ENCODE measurements around the gene NT5C3B.

GRCh38 chr17:41824086-41824485, 11.9 kb downstream of the NT5C3B start:
- TF ChIP-seq CTCF (IDR thresholded peaks at IDR 0.05), result no peak
- TF ChIP-seq POLR2AphosphoS5 (IDR thresholded peaks at IDR 0.05; ENCODE audit: low read depth, low read length), result no peak
- TF ChIP-seq TCF7L2 (IDR thresholded peaks at IDR 0.05; ENCODE audit: low read depth, low read length), result no peak
